Uterus (tissue), 4 donors: ENCODE measurements around the gene MICAL2. TPM values are rescaled to one million over a fixed set of nuclear protein-coding genes. Genes with fewer than 3 reads are reported as not detected.

ENCODE experiments used
- DNase-seq, 2 donors: peaks; one replicate each; pipeline ENCODE4 v3.0.0-alpha.2; 2019 to 2020
- H3K27ac ChIP-seq, 2 donors: fragments of 200-600 bp; sonication (generic); 1 replicate in 1 of 2; 2 replicates in 1 of 2; pipeline ENCODE4 v1.5.1; 2016 to 2018
- H3K27me3 ChIP-seq, 2 donors: fragments of 200-600 bp; sonication (generic); one replicate each; pipeline ENCODE4 v1.5.1; 2018 to 2019; ENCODE audit warnings: control low read depth in 1 of 2
- H3K36me3 ChIP-seq, 2 donors: fragments of 200-600 bp; sonication (generic); one replicate each; pipeline ENCODE4 v1.5.1; 2019; ENCODE audit warnings: control low read depth in 1 of 2
- H3K4me1 ChIP-seq, 2 donors: fragments of 200-600 bp; sonication (generic); one replicate each; pipeline ENCODE4 v1.5.1; 2018 to 2019; ENCODE audit warnings: control low read depth in 1 of 2
- H3K4me3 ChIP-seq, 2 donors: fragments of 200-600 bp; sonication (generic); 1 replicate in 1 of 2; 2 replicates in 1 of 2; pipeline ENCODE4 v1.5.1; 2018 to 2019; ENCODE audit warnings: mild to moderate bottlenecking in 1 of 2
- H3K9me3 ChIP-seq, 2 donors: fragments of 200-600 bp; sonication (generic); one replicate each; pipeline ENCODE4 v1.5.1; 2019; ENCODE audit warnings: control low read depth in 1 of 2
- POLR2A ChIP-seq, 2 donors: fragments of 450-650 bp; IDR thresholded peaks; one replicate each; pipeline ENCODE4 v1.6.1; 2016; ENCODE audit warnings: antibody characterized with exemption in 2 of 2, mild to moderate bottlenecking in 1 of 2, moderate library complexity in 1 of 2
- intact Hi-C: fragments of 100-400 bp; cut with DNase I; formaldehyde crosslinking; loops from one replicate; pipeline ENCODE4 v1.15.1; 2023; ENCODE audit warnings: low total_unique reads
- total RNA-seq, 4 donors: library from RNA; depleted of rRNA in 3 of 4; stranded (reverse); fragments of >200 nt in 3 of 4; gene quantifications; one replicate each; pipeline versions ENCODE4 v1.1.0 to v1.2.4, GENCODE V29; 2014 to 2023
- TF ChIP-seq, protein P1 (sequence below), 4 experiments: fragments of 200-600 bp in 2 of 4; fragments of 450-650 bp in 2 of 4; sonication (generic) in 2 of 4; IDR thresholded peaks; one replicate each; pipeline ENCODE4 v1.5.1; 2016 to 2019; ENCODE audit warnings: antibody characterized with exemption in 4 of 4, mild to moderate bottlenecking in 2 of 4, moderate library complexity in 1 of 4
- donor health status: DM: yes; HTN: yes; CAD: no.

The MICAL2 gene
- total RNA-seq, 4 donors from 2014 or later = 29.6 to 139 (median 53.1) TPM

GRCh38 chr11:12109591-12110196 is 696 bp upstream of the MICAL2 start:
- H3K27me3 ChIP-seq = no peaks in the 10 kb centered on the region

GRCh38 chr11:12110714-12111548 is 541 bp downstream of the MICAL2 start:
- no peaks in the 10 kb centered on the region for H3K36me3 ChIP-seq
- no peaks in the 10 kb centered on the region for H3K4me1 ChIP-seq
- H3K27ac ChIP-seq = peak overlapping the region; percentile 89 to 91
- no peaks in the 10 kb centered on the region for H3K9me3 ChIP-seq
- H3K27me3 ChIP-seq = no peaks in the 10 kb centered on the region
- TF ChIP-seq, protein P1, sequence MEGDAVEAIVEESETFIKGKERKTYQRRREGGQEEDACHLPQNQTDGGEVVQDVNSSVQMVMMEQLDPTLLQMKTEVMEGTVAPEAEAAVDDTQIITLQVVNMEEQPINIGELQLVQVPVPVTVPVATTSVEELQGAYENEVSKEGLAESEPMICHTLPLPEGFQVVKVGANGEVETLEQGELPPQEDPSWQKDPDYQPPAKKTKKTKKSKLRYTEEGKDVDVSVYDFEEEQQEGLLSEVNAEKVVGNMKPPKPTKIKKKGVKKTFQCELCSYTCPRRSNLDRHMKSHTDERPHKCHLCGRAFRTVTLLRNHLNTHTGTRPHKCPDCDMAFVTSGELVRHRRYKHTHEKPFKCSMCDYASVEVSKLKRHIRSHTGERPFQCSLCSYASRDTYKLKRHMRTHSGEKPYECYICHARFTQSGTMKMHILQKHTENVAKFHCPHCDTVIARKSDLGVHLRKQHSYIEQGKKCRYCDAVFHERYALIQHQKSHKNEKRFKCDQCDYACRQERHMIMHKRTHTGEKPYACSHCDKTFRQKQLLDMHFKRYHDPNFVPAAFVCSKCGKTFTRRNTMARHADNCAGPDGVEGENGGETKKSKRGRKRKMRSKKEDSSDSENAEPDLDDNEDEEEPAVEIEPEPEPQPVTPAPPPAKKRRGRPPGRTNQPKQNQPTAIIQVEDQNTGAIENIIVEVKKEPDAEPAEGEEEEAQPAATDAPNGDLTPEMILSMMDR (IDR thresholded peaks at IDR 0.05) = no peak
- TF ChIP-seq POLR2A (IDR thresholded peaks at IDR 0.05) = no peak
- peak; percentile 40 to 45 for DNase-seq
- intact Hi-C loops = no loop called here
- peak overlapping the region; percentile 76 to 85 for H3K4me3 ChIP-seq

More at GRCh38 chr11:12109591-12110196, 696 bp upstream of the MICAL2 start:
- Histone ChIP-seq H3K27ac (peak overlapping the region; percentile 58 to 83), H3K36me3 (no peaks in the 10 kb centered on the region), H3K4me3 (peak overlapping the region; percentile 20 to 85), H3K4me1 (no peaks in the 10 kb centered on the region), H3K9me3 (no peaks in the 10 kb centered on the region)
- DNase-seq = no peak
- no peak for TF ChIP-seq POLR2A (IDR thresholded peaks at IDR 0.05)
- TF ChIP-seq, protein P1 (IDR thresholded peaks at IDR 0.05) = no peak
- intact Hi-C loops = no loop called here

GRCh38 chr11:12111549-12112520 is 1.4 kb downstream of the MICAL2 start:
- intact Hi-C loops = no loop called here
- Histone ChIP-seq H3K4me1 (peaks cover 0 to 2% of the 10 kb centered on the region in 2 donors), H3K4me3 (peak overlapping the region; percentile 76 to 85)

GRCh38 chr11:12112750-12113149 is 2.4 kb downstream of the MICAL2 start:
- DNase-seq = no peak
- TF ChIP-seq, protein P1 (IDR thresholded peaks at IDR 0.05) = no peak
- TF ChIP-seq POLR2A (IDR thresholded peaks at IDR 0.05) = no peak
- Histone ChIP-seq H3K4me1 (peaks cover 4 to 10% of the 10 kb centered on the region in 2 donors), H3K27me3 (no peaks in the 10 kb centered on the region), H3K9me3 (no peaks in the 10 kb centered on the region), H3K36me3 (no peaks in the 10 kb centered on the region), H3K27ac (peak overlapping the region; percentile 89 to 91), H3K4me3 (peak overlapping the region in 1 of 2 donors; percentile 85)
- intact Hi-C loops = no loop called here

More at GRCh38 chr11:12111549-12112520, 1.4 kb downstream of the MICAL2 start:
- no peak for DNase-seq
- no peaks in the 10 kb centered on the region for H3K9me3 ChIP-seq
- H3K27ac ChIP-seq = peak overlapping the region; percentile 89 to 91
- H3K36me3 ChIP-seq = no peaks in the 10 kb centered on the region
- TF ChIP-seq, protein P1 (IDR thresholded peaks at IDR 0.05) = no peak
- no peak for TF ChIP-seq POLR2A (IDR thresholded peaks at IDR 0.05)
- H3K27me3 ChIP-seq = no peaks in the 10 kb centered on the region
